IPS-18c (cell line): Measurements from ENCODE around the gene MEF2C.

Experiments used
- H3K4me3 ChIP-seq: 2 replicates; pipeline ENCODE4 v1.7.0; 2013; ENCODE audit warnings: low read depth, mild to moderate bottlenecking, low read length, moderate library complexity; ENCODE audit not compliant: insufficient read depth
- H3K9me3 ChIP-seq: one replicate; pipeline ENCODE4 v1.6.1; 2013; ENCODE audit warnings: mild to moderate bottlenecking, low read length, moderate library complexity; ENCODE audit not compliant: control insufficient read depth, insufficient read depth

MEF2C gene

GRCh38 chr5:88765171-88765570, 117.8 kb downstream of the MEF2C start:
- Histone ChIP-seq H3K9me3 (no peaks in the 10 kb centered on the region), H3K4me3 (no peak overlapping the region)

- Histone ChIP-seq H3K9me3 (no peaks in the 10 kb centered on the region), H3K4me3 (no peak overlapping the region)
Measured at GRCh38 chr5:88761939-88762338, 121.0 kb downstream of the MEF2C start.

GRCh38 chr5:88761269-88761850, 121.6 kb downstream of the MEF2C start:
- Histone ChIP-seq H3K9me3 (no peaks in the 10 kb centered on the region), H3K4me3 (no peak overlapping the region)

- Histone ChIP-seq H3K4me3 (no peak overlapping the region), H3K9me3 (no peaks in the 10 kb centered on the region)
Measured at GRCh38 chr5:88760527-88760926, 122.5 kb downstream of the MEF2C start.

GRCh38 chr5:88758591-88758990, 124.4 kb downstream of the MEF2C start:
- Histone ChIP-seq H3K9me3 (no peaks in the 10 kb centered on the region), H3K4me3 (no peak overlapping the region)

GRCh38 chr5:88758184-88758583, 124.8 kb downstream of the MEF2C start:
- Histone ChIP-seq H3K9me3 (no peaks in the 10 kb centered on the region), H3K4me3 (no peak overlapping the region)

- Histone ChIP-seq H3K4me3 (no peak overlapping the region), H3K9me3 (no peaks in the 10 kb centered on the region)
Measured at GRCh38 chr5:88756953-88757352, 126.0 kb downstream of the MEF2C start.

GRCh38 chr5:88748666-88749065, 134.3 kb downstream of the MEF2C start:
- H3K9me3 ChIP-seq = no peaks in the 10 kb centered on the region
- no peak overlapping the region for H3K4me3 ChIP-seq

GRCh38 chr5:88746438-88746882, 136.5 kb downstream of the MEF2C start:
- H3K4me3 ChIP-seq = no peak overlapping the region
- H3K9me3 ChIP-seq = no peaks in the 10 kb centered on the region

GRCh38 chr5:88745093-88745696, 137.8 kb downstream of the MEF2C start:
- no peak overlapping the region for H3K4me3 ChIP-seq
- no peaks in the 10 kb centered on the region for H3K9me3 ChIP-seq

- Histone ChIP-seq H3K4me3 (no peak overlapping the region), H3K9me3 (no peaks in the 10 kb centered on the region)
Measured at GRCh38 chr5:88743231-88743834, 139.7 kb downstream of the MEF2C start.

- no peaks in the 10 kb centered on the region for H3K9me3 ChIP-seq
- no peak overlapping the region for H3K4me3 ChIP-seq
Measured at GRCh38 chr5:88741964-88742363, 141.0 kb downstream of the MEF2C start.

- Histone ChIP-seq H3K4me3 (no peak overlapping the region), H3K9me3 (no peaks in the 10 kb centered on the region)
Measured at GRCh38 chr5:88740604-88741185, 142.3 kb downstream of the MEF2C start.

- Histone ChIP-seq H3K4me3 (no peak overlapping the region), H3K9me3 (no peaks in the 10 kb centered on the region)
Measured at GRCh38 chr5:88736494-88736893, 146.5 kb downstream of the MEF2C start.

- Histone ChIP-seq H3K4me3 (no peak overlapping the region), H3K9me3 (no peaks in the 10 kb centered on the region)
Measured at GRCh38 chr5:88734983-88735382, 148.0 kb downstream of the MEF2C start.

- H3K4me3 ChIP-seq = no peak overlapping the region
- no peaks in the 10 kb centered on the region for H3K9me3 ChIP-seq
Measured at GRCh38 chr5:88734191-88734640, 148.8 kb downstream of the MEF2C start.

- Histone ChIP-seq H3K9me3 (no peaks in the 10 kb centered on the region), H3K4me3 (no peak overlapping the region)
Measured at GRCh38 chr5:88732862-88733261, 150.1 kb downstream of the MEF2C start.

GRCh38 chr5:88732181-88732633, 150.8 kb downstream of the MEF2C start:
- Histone ChIP-seq H3K9me3 (no peaks in the 10 kb centered on the region), H3K4me3 (no peak overlapping the region)
